ENCODE measurements around the gene LILRB4. TPM values are rescaled to one million over a fixed set of nuclear protein-coding genes. Genes with fewer than 3 reads are reported as not detected.
"Not testable (repeated sequence)": the region's sequence is repeated elsewhere in the genome, so short reads cannot be mapped to it uniquely, and the experiment has no call there.

LILRB4 gene
- 2.2 TPM for polyA plus RNA-seq
- long read RNA-seq, donor 1, result 0 reads
- long read RNA-seq, donor 2, result 0 reads
- long read RNA-seq, donor 3, result 0 reads
- long read RNA-seq, donor 4, result 0 reads
- long read RNA-seq, donor 5, result 0 reads
- long read RNA-seq, donor 6, result 0 reads
- long read RNA-seq, donor 7, result 0 reads
- long read RNA-seq, donor 8, result 0 reads
- long read RNA-seq, donor 9, result 0 reads
- long read RNA-seq, donor 10, result 0 reads
- long read RNA-seq, donor 11, result 0 reads

- Histone ChIP-seq H3K4me3 (ENCODE audit: low read length) (no peak within 1 kb of the TSS), H3K27me3 (ENCODE audit: control insufficient read depth, insufficient read depth, low read length) (no peaks in the 10 kb centered on the region), H3K27ac (ENCODE audit: low read length) (no peak within 1 kb of the TSS), H3K36me3 (ENCODE audit: control insufficient read depth, insufficient read depth, low read length) (no peaks in the 10 kb centered on the region), H3K4me1 (ENCODE audit: control insufficient read depth, insufficient read depth, low read length) (no peaks in the 10 kb centered on the region), H3K9me3 (ENCODE audit: control insufficient read depth, low read depth, low read length) (peaks cover 3% of the 10 kb centered on the region)
- no CpG with 5 or more reads among the region's 7 CpGs for WGBS (ENCODE audit: insufficient coverage, low lambda C conversion rate)
- peak in 1 of 2 donors; percentile 8 for DNase-seq
These were observed at the start of gene LILRB4 for GRCh38 chr19:54662730-54663129. Gene LILRB4 (plus strand): TSS chr19:54662985. CDS start chr19:54663034, 49 bp downstream.

DNA sequence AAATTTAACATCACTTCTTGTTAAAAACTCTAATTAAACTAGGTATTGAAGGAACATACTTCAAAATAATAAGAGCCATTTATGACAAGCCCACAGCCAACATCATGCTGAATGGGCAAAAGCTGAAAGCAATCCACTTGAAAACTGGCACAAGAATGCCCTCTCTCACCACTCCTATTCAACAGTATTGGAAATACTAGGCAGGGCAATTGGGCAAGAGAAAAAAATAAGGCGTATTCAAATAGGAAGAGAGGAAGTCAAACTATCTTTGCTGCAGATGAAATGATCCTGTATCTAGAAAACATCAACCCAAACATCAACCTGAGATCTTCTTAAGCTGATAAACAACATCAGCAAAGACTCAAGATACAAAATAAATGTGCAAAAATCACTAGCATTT lies 48.1 kb upstream of the LILRB4 start:
- Histone ChIP-seq H3K27me3 (ENCODE audit: control insufficient read depth, insufficient read depth, low read length) (no peaks in the 10 kb centered on the region), H3K27ac (ENCODE audit: low read length) (no peak overlapping the region), H3K4me3 (ENCODE audit: low read length) (no peak overlapping the region), H3K9me3 (ENCODE audit: control insufficient read depth, low read depth, low read length) (no peaks in the 10 kb centered on the region), H3K36me3 (ENCODE audit: control insufficient read depth, insufficient read depth, low read length) (no peaks in the 10 kb centered on the region), H3K4me1 (ENCODE audit: control insufficient read depth, insufficient read depth, low read length) (no peaks in the 10 kb centered on the region)
- no peak for DNase-seq
- WGBS (ENCODE audit: insufficient coverage, low lambda C conversion rate), result 80% methylated on average over 1 of the region's 1 CpG

DNA sequence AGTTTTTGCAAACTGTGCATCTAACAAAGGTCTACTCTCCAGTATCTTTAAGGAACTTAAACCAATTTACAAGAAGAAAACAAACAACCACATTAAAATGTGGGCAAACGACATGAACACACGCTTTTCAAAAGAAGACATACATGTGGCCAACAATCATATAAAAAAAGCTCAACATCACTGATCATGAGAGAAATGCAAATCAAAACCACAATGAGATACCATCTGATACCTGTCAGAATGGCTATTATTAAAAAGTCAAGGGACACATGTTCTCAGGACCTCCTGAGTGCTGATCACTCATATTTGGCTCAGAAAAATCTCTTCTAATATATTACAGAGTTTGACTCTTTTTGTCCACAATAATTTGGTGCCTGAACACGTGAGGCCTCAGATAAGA lies 46.7 kb upstream of the LILRB4 start:
- Histone ChIP-seq H3K9me3 (ENCODE audit: control insufficient read depth, low read depth, low read length) (no peaks in the 10 kb centered on the region), H3K27me3 (ENCODE audit: control insufficient read depth, insufficient read depth, low read length) (no peaks in the 10 kb centered on the region), H3K36me3 (ENCODE audit: control insufficient read depth, insufficient read depth, low read length) (no peaks in the 10 kb centered on the region), H3K4me3 (ENCODE audit: low read length) (no peak overlapping the region), H3K27ac (ENCODE audit: low read length) (no peak overlapping the region), H3K4me1 (ENCODE audit: control insufficient read depth, insufficient read depth, low read length) (no peaks in the 10 kb centered on the region)
- 92% methylated on average over 2 of the region's 3 CpGs for WGBS (ENCODE audit: insufficient coverage, low lambda C conversion rate)
- no peak for DNase-seq

- no peak overlapping the region for H3K4me3 ChIP-seq (ENCODE audit: low read length)
- DNase-seq, result no peak
- no peaks in the 10 kb centered on the region for H3K9me3 ChIP-seq (ENCODE audit: control insufficient read depth, low read depth, low read length)
- no CpG with 5 or more reads among the region's 5 CpGs for WGBS (ENCODE audit: insufficient coverage, low lambda C conversion rate)
- no peaks in the 10 kb centered on the region for H3K36me3 ChIP-seq (ENCODE audit: control insufficient read depth, insufficient read depth, low read length)
- no peaks in the 10 kb centered on the region for H3K4me1 ChIP-seq (ENCODE audit: control insufficient read depth, insufficient read depth, low read length)
- no peaks in the 10 kb centered on the region for H3K27me3 ChIP-seq (ENCODE audit: control insufficient read depth, insufficient read depth, low read length)
- no peak overlapping the region for H3K27ac ChIP-seq (ENCODE audit: low read length)
These were observed 45.8 kb upstream of the LILRB4 start for GRCh38 chr19:54616821-54617560.

DNA sequence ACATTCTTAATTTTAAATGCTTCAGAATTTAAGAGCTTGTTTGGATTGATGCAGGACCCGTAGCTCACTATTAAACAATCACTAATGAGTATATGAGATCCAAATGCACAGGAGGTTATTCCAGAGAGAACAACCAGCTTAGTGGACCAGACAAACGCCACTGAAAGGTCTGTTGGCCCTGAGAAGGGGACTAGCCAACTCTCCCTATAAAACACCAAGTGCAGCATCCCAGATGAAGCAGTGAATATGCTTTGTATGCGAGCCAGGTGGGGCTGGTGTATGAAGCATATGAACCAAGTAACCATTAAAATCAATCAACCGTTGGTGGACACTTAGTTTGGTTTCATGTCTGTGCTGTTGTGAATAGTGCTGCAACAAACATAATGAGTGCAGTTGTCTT lies 42.3 kb upstream of the LILRB4 start:
- no peaks in the 10 kb centered on the region for H3K36me3 ChIP-seq (ENCODE audit: control insufficient read depth, insufficient read depth, low read length)
- H3K4me1 ChIP-seq (ENCODE audit: control insufficient read depth, insufficient read depth, low read length), result no peaks in the 10 kb centered on the region
- no peaks in the 10 kb centered on the region for H3K9me3 ChIP-seq (ENCODE audit: control insufficient read depth, low read depth, low read length)
- H3K4me3 ChIP-seq (ENCODE audit: low read length), result no peak overlapping the region
- H3K27me3 ChIP-seq (ENCODE audit: control insufficient read depth, insufficient read depth, low read length), result no peaks in the 10 kb centered on the region
- H3K27ac ChIP-seq (ENCODE audit: low read length), result no peak overlapping the region
- DNase-seq, result no peak
- 83% methylated on average over 1 of the region's 4 CpGs for WGBS (ENCODE audit: insufficient coverage, low lambda C conversion rate)

DNA sequence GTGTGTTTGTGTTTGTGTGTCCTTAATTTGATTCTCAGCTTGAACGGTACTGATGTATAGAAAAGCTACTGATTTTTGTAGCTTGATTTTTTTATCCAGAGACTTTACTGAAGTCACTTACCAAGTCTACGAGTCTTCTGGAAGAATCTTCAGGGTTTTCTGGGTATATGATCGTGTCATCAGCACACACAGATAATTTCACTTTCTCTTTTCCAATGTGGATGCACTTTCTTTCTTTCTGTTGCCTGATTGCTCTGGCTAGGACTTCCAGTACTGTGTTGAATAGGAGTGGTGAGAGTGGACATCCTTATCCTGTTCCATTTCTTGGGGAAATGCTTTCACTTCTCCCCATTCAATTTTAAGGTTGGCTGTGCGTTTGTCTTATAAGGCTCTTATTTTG lies 40.4 kb upstream of the LILRB4 start:
- no peaks in the 10 kb centered on the region for H3K4me1 ChIP-seq (ENCODE audit: control insufficient read depth, insufficient read depth, low read length)
- H3K27ac ChIP-seq (ENCODE audit: low read length), result no peak overlapping the region
- no peak for DNase-seq
- 70% methylated on average over 3 of the region's 4 CpGs for WGBS (ENCODE audit: insufficient coverage, low lambda C conversion rate)
- H3K9me3 ChIP-seq (ENCODE audit: control insufficient read depth, low read depth, low read length), result no peaks in the 10 kb centered on the region
- H3K4me3 ChIP-seq (ENCODE audit: low read length), result no peak overlapping the region
- H3K27me3 ChIP-seq (ENCODE audit: control insufficient read depth, insufficient read depth, low read length), result no peaks in the 10 kb centered on the region
- H3K36me3 ChIP-seq (ENCODE audit: control insufficient read depth, insufficient read depth, low read length), result no peaks in the 10 kb centered on the region

DNA sequence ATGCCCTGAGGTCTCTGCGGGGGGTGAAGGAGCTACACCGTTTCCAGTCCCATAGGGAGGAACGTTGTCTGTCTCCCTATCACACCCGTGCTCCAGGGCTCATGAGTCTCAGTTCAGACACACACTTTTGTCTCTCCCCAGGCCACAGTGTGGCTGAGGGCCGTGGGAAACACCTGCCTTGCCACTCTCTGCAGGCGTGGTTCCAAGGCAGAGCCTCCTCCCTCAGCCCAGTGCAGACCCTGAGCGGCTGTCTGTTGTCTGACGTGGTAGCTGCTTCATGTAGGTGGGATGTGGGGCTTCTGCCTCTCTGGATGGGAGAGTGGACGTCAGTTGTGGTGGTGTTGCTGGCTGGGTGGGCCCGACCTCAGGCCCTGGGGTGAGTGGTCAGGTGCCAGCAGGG lies 38.6 kb upstream of the LILRB4 start:
- not testable (repeated sequence) for DNase-seq; H3K36me3 ChIP-seq (ENCODE audit: control insufficient read depth, insufficient read depth, low read length); H3K4me1 ChIP-seq (ENCODE audit: control insufficient read depth, insufficient read depth, low read length); H3K9me3 ChIP-seq (ENCODE audit: control insufficient read depth, low read depth, low read length); H3K27me3 ChIP-seq (ENCODE audit: control insufficient read depth, insufficient read depth, low read length); H3K27ac ChIP-seq (ENCODE audit: low read length); H3K4me3 ChIP-seq (ENCODE audit: low read length)
- WGBS (ENCODE audit: insufficient coverage, low lambda C conversion rate), result no CpG with 5 or more reads among the region's 10 CpGs

DNA sequence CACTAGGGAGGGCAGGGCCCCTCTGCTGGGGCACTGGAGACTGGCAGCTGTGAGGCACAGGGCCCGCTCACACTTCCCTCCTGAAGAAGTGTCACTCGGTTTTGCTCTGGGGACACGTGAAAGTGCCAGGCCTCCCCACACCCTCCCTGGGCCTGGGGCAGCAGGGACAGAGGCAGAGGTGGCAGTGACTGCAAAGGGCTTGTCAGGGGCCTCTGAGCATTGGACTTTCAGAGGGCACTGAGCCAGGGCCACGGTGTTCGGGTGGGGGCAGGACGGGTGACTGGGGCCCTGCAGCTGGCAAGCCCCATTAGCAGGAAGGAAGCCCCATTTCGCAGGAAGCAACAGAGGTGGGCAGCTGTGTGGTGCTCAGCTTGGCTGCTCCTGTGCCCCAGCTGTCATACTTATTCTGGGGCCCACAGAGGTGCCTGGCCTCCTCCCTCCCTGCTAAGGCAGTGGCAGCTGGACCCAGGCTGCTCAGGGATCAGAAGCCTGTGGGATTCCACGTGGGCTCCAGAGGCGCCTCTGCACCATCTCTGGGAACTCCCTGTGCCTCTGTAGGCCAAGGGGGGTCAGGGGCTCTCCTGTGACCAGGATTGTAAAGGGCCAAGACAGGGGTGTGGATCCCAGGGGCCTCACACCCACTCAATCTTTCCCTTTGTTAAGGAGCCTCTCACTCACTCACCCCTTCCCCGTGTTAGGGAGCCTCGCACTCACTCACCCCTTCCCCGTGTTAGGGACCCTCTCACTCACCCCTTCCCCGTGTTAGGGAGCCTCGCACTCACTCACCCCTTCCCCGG lies 37.7 kb upstream of the LILRB4 start:
- WGBS (ENCODE audit: insufficient coverage, low lambda C conversion rate), result no CpG with 5 or more reads among the region's 15 CpGs
- not testable (repeated sequence) for H3K4me3 ChIP-seq (ENCODE audit: low read length); H3K9me3 ChIP-seq (ENCODE audit: control insufficient read depth, low read depth, low read length); DNase-seq; H3K27ac ChIP-seq (ENCODE audit: low read length); H3K27me3 ChIP-seq (ENCODE audit: control insufficient read depth, insufficient read depth, low read length); H3K36me3 ChIP-seq (ENCODE audit: control insufficient read depth, insufficient read depth, low read length); H3K4me1 ChIP-seq (ENCODE audit: control insufficient read depth, insufficient read depth, low read length)

DNA sequence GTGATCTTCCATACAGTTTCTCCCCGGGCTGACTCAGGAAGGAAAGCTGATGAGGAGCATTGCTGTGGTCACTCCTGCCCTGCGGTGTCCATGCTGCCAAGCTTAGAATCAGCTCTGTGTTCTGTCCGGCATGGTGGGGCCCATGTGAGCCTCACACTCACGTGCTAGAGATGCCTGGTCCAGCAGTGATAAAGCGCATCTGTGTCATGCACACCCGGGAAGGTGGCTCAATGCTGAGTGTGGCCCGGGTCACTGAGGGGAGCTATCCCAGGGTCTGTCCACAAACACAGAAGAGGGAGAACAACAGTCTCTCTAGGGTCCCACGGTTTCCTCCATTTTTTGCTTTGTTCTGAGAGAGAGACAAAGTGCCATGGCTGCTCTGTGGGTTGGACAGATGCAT lies 36.0 kb upstream of the LILRB4 start:
- H3K4me3 ChIP-seq (ENCODE audit: low read length), result no peak overlapping the region
- DNase-seq, result no peak
- H3K27me3 ChIP-seq (ENCODE audit: control insufficient read depth, insufficient read depth, low read length), result no peaks in the 10 kb centered on the region
- H3K9me3 ChIP-seq (ENCODE audit: control insufficient read depth, low read depth, low read length), result no peaks in the 10 kb centered on the region
- no peaks in the 10 kb centered on the region for H3K4me1 ChIP-seq (ENCODE audit: control insufficient read depth, insufficient read depth, low read length)
- H3K27ac ChIP-seq (ENCODE audit: low read length), result no peak overlapping the region
- no CpG with 5 or more reads among the region's 8 CpGs for WGBS (ENCODE audit: insufficient coverage, low lambda C conversion rate)
- H3K36me3 ChIP-seq (ENCODE audit: control insufficient read depth, insufficient read depth, low read length), result no peaks in the 10 kb centered on the region

GRCh38 chr19:54627912-54628311 lies 34.9 kb upstream of the LILRB4 start:
- H3K4me1 ChIP-seq (ENCODE audit: control insufficient read depth, insufficient read depth, low read length); H3K27ac ChIP-seq (ENCODE audit: low read length); H3K27me3 ChIP-seq (ENCODE audit: control insufficient read depth, insufficient read depth, low read length); H3K36me3 ChIP-seq (ENCODE audit: control insufficient read depth, insufficient read depth, low read length); H3K9me3 ChIP-seq (ENCODE audit: control insufficient read depth, low read depth, low read length); DNase-seq; H3K4me3 ChIP-seq (ENCODE audit: low read length): not testable (repeated sequence)
- WGBS (ENCODE audit: insufficient coverage, low lambda C conversion rate), result 57% methylated on average over 1 of the region's 4 CpGs

Data from large intestine (tissue), 12 donors.